GM18858 (cell line): ENCODE results near the gene MSL2.
"Not testable (repeated sequence)": the region's sequence is repeated elsewhere in the genome, so short reads cannot be mapped to it uniquely, and the experiment has no call there.

Experiments
- ATAC-seq: cut with Tn5 transposase; IDR thresholded peaks from one replicate; pipeline ENCODE4 v1.9.1; 2021; ENCODE audit not compliant: unreplicated experiment

Gene MSL2

DNA sequence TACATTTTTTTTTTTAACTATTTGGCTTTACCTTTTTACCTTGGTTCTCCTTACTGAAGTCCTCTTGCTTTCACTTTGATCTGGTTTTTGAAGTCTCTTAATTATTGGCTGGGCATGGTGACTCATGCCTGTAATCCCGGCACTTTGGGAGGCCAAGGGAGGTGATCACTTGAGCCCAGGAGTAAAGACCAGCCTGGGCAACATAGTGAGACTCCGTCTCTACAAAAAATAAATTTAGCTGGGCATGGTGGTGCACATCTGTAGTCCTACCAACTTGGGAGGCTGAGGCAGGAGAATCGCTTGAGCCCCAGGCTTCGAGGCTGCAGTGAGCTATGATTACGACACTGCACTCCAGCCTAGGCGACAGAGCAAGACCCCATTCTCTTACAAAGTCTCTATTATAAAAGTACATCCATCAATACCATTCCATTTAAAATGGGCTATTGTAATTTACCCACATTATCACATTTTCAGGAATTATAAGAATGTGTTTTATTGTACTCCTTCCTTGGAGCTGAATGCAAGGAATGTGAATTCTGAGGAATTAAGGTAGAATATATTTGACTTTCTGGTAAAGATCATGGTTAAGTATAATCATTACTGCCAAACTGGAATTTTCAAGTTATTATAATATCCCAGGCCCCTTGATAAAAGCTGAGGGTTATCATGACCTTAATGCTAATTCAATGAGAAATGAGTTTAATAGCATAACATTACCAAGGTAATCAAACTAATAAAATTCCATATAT is 49.0 kb downstream of the MSL2 start:
- no peak for ATAC-seq

DNA sequence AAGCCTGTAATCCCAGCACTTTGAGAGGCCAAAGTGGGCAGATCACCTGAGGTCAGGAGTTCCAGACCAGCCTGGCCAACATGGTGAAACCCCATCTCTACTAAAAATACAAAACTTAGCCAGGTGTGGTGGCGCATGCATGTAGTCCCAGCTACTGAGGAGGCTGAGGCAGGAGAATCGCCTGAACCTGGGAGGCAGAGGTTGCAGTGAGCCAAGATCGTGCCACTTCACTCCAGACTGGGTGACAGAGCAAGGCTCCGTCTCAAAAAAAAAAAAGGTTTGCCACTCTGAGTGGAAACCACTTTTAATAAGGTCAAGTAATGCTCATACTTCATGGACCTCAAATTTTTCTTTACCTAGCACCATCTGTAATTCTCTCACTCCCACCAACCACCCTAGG is 51.7 kb downstream of the MSL2 start:
- not testable (repeated sequence) for ATAC-seq

DNA sequence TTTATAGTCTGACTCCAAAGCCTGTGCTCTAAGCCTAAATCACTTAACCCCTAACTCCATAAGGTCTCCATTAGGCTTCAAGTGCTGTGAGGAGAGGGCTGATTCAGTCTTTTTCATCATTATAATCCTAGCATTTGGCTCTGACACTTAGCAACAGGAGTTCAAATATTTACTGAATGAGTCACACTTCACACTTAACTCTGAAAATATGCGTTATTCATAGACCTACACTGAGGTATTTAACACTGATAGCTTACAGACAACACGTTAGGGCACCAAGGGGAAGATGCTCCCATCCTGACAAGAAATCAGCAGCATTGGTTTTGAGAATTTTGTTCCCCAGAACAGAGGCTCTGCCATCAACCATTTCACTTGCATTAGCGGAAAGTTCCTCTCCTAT is 53.5 kb downstream of the MSL2 start:
- no peak for ATAC-seq

DNA sequence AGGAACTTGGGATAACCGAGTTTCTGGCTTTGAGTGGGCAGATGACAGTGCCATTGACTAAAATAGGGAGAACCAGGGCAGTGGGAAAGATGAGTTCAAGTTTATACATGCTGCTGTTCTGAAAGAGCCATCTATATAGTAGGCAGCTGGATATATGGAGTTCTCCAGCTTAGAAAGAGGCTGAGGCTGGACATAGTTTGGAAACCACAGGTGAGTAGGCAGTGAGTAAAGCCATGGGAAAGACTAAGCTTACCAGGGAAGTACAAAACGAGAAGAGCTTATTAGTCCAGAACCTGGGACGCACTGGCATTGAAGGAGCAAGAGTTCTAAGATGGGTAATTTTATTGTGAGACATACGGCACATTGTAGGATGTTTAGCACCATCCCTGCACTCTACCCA is 54.2 kb downstream of the MSL2 start:
- no peak for ATAC-seq

DNA sequence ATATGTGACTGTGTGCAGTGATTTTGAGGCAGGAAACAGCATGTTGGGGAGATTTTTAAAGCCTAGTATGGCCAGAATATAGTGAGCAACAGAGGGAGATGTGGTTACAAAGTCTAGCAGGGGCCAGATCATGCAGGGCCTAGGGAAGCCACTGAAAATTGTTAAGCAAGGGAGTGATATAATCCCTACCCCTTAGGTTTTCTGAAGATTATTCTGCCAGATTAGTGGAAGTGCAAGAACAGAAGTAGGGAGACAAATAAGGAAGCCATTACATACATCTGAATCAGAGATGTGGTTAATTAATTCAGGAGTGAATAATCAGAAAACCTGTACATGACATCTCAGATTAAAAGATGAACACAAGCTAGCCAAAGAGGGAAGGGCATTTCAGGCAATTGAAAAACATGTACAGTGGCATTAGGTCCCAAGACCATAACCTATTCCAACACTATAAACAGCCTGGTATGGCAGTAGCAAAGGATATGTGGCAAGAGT is 54.8 kb downstream of the MSL2 start:
- no peak for ATAC-seq

DNA sequence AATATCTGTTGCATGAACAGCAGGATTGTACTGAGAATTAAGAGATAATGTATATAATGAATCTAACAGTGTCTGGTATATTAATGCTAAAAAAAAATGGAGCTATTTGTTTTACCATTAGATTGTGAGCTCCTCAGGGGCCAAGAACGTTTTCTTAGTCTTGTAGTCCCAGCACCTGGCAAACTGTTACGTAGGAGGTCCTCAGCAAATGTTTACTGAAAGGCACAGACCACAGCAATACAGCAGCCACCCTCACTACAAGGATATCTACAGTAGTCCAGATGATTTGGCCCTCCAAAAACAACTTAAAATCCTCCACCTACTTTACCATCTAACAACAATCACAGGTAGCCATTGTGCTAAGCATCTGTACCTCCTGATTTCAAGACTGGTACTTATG is 59.7 kb downstream of the MSL2 start:
- no peak for ATAC-seq

DNA sequence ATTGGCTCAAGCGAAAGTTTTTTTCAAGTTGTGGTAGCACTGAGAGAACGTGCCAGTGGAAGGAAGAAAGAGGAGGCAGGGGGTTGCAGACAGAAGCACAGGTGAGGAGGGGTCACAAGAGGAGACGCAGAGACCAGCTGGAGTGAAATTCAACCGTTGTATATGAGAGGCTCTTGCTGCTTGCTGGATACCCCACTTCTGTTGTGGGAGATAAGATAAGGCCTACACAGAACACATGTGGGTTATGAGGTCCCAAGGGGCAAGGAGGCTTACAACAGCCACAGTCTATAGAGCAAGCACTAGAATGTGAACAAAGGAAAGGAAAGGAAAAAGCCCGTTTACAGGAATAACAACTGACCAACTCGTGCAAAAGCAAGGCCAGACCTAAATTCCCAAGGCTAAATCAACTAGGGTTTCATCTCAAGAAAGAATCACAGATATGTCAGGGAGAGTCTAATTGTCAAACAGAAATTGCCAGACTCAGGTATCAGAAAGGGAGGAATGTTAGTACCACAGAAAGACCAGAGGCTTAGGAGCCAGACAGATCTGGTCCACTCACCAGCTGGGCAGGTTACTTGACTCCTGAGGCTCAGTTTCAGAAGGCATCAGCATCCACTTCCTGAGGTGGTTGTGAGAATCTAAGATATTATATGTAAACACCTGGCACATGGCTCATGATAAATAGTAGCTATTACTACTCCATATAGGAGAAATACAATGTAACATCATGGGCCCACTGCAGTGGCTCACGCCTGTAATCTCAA is 60.9 kb downstream of the MSL2 start:
- no peak for ATAC-seq

DNA sequence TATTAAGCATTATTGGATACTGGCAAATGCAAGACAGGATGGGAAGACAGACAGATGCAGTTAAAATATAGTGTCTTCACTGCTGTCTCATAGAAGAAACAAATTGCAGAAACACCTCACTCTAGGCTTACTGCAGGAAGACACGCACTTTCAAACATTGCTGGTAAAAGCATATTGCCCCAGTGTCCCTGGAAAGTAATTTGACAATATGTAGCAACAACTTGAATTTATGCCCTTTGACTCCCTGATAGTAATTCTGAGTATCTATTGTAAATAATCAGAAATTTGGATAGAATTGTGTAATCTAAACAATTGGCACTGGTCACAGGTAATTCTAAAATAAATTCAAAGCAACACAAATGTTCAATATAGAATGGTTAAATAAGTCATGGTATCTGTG is 62.0 kb downstream of the MSL2 start:
- ATAC-seq, result no peak

DNA sequence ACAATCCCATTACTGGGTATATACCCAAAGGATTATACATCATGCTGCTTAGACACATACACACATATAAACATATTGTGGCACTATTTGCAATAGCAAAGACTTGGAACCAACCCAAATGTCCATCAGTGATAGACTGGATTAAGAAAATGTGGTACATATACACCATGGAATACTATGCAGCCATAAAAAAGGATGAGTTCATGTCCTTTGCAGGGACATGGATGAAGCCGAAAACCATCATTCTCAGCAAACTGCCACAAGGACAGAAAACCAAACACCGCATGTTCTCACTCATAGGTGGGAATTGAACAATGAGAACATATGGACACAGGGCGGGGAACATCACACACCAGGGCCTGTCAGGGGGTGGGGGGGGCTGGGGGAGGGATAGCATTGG is 64.5 kb downstream of the MSL2 start:
- not testable (repeated sequence) for ATAC-seq

DNA sequence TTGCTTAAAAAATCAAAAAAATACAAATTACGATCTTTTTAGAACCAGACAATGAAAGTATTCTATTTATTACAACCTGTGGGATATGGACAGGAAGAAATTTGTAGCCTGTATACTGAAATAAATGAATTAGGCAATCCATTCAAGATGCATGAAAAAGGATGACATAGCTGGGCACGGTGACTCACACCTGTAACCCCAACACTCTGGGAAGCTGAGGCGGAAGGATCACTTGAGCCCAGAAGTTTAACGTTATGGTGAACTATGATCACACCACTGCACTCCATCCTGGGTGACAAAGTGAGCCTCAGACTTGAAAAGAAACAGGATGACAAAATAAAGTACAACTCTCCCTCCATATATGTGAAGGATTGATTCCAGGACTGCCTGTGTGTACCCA is 74.1 kb downstream of the MSL2 start:
- no peak for ATAC-seq

DNA sequence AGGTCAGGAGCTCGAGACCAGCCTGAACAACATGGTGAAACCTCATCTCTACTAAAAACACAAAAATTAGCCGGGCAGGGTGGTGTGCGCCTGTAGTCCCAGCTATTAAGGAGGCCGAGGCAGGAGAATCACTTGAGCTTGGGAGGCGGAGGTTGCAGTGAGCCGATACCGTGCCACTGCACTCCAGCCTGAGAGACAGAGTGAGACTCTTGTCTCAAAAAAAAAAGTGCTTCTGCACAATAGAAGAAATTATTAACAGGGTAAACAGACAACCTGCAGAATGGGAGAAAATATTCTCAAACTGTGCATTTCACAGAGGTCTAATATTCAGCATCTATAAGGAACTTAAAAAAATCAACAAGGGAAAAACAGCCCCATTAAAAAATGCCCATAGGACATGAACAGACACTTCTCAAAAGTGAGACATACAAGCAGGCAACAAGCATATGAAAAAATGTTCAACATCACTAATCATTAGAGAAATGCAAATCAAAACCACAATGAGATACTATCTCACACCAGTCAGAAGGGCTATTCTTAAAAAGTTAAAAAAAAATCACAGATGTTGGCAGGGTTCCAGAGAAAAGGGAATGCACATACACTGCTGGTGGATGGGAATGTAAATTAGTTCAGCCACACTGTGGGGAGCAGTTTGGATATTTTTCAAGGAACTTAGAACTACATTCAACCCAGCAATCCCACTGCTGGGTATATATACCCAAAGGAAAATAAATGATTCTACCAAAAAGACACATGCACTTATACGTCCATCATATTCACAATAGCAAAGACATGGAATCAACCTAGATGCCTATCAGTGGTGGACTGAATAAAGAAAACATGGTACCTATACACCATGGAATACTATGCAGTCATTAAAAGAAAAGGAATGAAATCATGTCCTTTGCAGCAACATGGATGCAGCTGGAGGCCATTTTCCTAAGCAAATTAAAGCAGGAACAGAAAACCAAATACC is 75.5 kb downstream of the MSL2 start:
- ATAC-seq, result peak; percentile 84

DNA sequence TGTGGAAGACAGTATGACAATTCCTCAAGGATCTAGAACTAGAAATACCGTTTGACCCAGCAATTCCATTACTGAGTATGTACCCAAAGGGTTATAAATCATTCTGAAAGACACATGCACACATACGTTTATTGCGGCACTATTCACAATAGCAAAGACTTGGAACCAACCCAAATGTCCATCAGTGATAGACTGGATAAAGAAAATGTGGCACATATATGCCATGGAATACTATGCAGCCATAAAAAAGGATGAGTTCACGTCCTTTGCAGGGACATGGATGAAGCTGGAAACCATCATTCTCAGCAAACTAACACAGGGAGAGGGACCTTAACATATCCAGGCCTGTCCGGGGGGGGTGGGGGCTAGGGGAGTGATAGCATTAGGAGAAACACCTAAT is 76.4 kb downstream of the MSL2 start:
- not testable (repeated sequence) for ATAC-seq

DNA sequence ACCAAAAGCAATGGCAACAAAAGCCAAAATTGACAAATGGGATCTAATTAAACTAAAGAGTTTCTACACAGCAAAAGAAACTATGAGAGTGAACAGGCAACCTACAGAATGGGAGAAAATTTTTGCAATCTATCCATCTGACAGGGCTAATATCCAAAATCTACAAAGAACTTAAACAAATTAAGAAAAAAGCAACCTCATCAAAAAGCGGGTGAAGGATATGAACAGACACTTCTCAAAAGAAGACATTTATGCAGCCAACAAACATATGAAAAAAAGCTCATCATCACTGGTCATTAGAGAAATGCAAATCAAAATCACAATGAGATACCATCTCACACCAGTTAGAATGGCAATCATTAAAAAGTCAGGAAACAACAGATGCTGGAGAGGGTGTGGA is 76.8 kb downstream of the MSL2 start:
- ATAC-seq, result not testable (repeated sequence)

DNA sequence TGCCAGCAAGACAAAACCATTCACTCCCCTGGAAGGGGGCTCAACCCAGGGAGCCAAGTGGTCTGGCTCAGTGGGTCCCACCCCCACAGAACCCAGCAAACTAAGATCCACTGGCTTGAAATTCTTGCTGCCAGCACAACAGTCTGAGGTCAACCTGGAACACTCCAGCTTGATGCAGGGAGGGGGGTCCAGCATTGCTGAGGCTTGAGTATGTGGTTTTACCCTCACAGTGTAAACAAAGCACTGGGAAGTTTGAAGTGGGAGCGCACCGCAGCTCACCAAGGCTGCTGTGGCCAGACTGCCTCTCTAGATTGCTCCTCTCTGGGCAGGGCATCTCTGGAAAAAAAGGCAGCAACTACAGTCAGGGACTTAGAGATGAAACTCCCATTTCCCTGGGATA is 81.7 kb downstream of the MSL2 start:
- no peak for ATAC-seq

DNA sequence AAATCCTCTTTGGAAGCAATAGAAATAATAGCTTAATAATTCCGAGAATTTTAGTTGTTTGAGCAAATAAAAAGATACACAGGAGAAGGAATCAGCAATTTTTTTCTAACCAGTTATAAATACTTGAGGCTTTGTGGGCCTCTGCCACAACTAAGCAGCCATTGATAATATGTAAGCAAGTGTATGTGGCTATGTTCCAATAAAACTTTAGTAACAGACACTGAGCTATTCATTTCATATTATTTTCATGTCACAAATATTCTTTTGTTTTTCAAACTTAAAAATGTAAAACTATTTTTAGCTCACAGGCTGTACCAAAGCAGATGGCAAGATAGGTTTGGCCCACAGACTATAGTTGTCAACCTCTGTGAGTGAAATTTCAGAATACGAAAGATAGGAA is 85.7 kb downstream of the MSL2 start:
- no peak for ATAC-seq

DNA sequence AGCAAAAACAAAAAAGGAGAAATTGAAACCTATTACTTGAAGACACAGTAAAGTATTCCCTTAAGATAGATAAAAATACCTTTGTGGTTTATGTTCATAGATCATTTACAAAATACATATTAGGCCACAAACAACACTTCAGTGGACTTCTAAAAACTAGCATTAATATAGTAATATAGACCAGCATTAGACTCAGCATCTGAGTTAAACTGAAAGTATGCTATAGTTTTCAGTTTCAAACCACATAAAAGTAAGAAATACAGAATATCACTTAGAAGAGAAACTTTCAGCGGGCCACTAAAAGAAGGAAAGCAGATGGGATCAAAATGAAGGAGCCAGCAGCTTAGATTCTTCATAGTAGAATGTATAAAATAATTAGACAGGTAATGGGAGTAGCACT is 86.6 kb downstream of the MSL2 start:
- peak; percentile 92 for ATAC-seq

DNA sequence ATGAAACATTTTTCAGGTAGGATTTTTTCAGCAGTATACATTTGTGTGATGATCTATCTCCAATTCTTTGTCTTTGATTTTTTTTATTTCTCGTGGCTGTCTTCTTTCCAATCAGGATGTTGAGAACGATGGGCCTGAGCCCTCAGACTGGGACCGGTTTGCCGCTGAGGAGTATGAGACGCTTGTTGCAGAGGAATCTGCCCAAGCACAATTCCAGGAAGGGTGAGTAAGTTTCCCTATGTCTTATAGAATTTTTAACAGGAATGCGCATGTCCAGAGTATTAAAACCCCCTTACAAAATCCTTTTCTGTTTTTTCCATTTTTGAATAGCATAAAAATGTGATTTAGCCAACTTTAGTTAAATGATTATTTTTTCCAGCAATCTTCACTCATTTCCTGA is 90.0 kb downstream of the MSL2 start:
- ATAC-seq, result no peak

DNA sequence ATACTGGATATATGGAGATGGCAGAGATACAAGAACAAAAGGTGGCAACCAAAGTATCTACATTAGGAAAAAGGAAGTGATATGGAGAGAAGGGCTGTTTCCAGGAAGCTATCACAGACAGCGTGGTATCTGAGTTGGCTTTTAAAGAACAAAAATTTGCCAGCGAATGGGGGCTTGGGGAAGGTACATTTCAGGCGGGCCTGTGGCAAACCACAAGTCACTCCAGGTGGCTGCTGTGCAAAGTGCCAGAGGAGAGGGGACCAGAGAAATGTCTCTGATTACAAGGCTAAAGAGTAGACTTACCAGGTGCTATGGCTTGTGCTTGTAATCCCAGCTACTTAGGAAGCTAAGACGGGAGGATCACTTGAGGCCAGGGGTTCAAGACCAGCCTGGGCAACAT is 91.1 kb downstream of the MSL2 start:
- no peak for ATAC-seq
